HuH-7.5 (cell line): Measurements from ENCODE around the gene IL31.
"Not testable (repeated sequence)": the region's sequence is repeated elsewhere in the genome, so short reads cannot be mapped to it uniquely, and the experiment has no call there.

Experiments used
- DNase-seq: peaks from one replicate; pipeline ENCODE4 v3.0.0; 2011; ENCODE audit warnings: low spot score

IL31 gene

GRCh38 chr12:122192441-122192840 lies 18.4 kb upstream of the IL31 start:
- no peak for DNase-seq

GRCh38 chr12:122190842-122191668 lies 17.0 kb upstream of the IL31 start:
- peak; percentile 89 for DNase-seq

GRCh38 chr12:122189626-122190475 lies 15.8 kb upstream of the IL31 start:
- no peak for DNase-seq

- DNase-seq = no peak
Observed at GRCh38 chr12:122187466-122187865, 13.4 kb upstream of the IL31 start.

GRCh38 chr12:122185494-122186082 lies 11.6 kb upstream of the IL31 start:
- DNase-seq = no peak

- no peak for DNase-seq
Observed at GRCh38 chr12:122185079-122185478, 11.1 kb upstream of the IL31 start.

GRCh38 chr12:122184517-122184916 lies 10.5 kb upstream of the IL31 start:
- no peak for DNase-seq

GRCh38 chr12:122183588-122183940 lies 9.5 kb upstream of the IL31 start:
- no peak for DNase-seq

GRCh38 chr12:122182887-122183587 lies 9.0 kb upstream of the IL31 start, which contains the start of gene LRRC43:
TSS of gene LRRC43 (plus strand) at chr12:122183123. CDS start at chr12:122183145, 22 bp downstream.
- no peak for DNase-seq

GRCh38 chr12:122176473-122176872 lies 2.5 kb upstream of the IL31 start:
- DNase-seq = not testable (repeated sequence)

- DNase-seq = no peak
Observed at GRCh38 chr12:122172262-122172939, 1.6 kb downstream of the IL31 start.

GRCh38 chr12:122171399-122171798 lies 2.6 kb downstream of the IL31 start:
- DNase-seq = no peak

- DNase-seq = no peak
Observed at GRCh38 chr12:122168492-122168891, 5.5 kb downstream of the IL31 start.

- no peak for DNase-seq
Observed at GRCh38 chr12:122167356-122167925, 6.6 kb downstream of the IL31 start.

- no peak for DNase-seq
Observed at GRCh38 chr12:122166422-122167349, 7.3 kb downstream of the IL31 start.

- DNase-seq = no peak
Observed at GRCh38 chr12:122162976-122163375, 11.0 kb downstream of the IL31 start.

- no peak for DNase-seq
Observed at GRCh38 chr12:122161682-122162081, 12.3 kb downstream of the IL31 start.

- no peak for DNase-seq
Observed at GRCh38 chr12:122160761-122161160, 13.3 kb downstream of the IL31 start.

GRCh38 chr12:122159882-122160281 lies 14.1 kb downstream of the IL31 start:
- no peak for DNase-seq

GRCh38 chr12:122158700-122159285 lies 15.2 kb downstream of the IL31 start:
- no peak for DNase-seq
